ENCODE data around the gene TBC1D22B. TPM values are rescaled to one million over a fixed set of nuclear protein-coding genes. Genes with fewer than 3 reads are reported as not detected.

TBC1D22B gene
- total and polyA plus RNA-seq, 2 experiments from 2014 or later: 9.1 to 19.9 TPM

- H2AFZ ChIP-seq: no peak overlapping the region
- H3K4me3 Mint-ChIP-seq: no peak overlapping the region
- H4K20me1 ChIP-seq (replicated peaks; ENCODE audit: insufficient read depth): peaks cover 17% of the 10 kb centered on the region
- no peaks in the 10 kb centered on the region for H3K79me2 ChIP-seq (replicated peaks; ENCODE audit: insufficient read depth)
- no peak overlapping the region for H3K27ac Mint-ChIP-seq
- H3K36me3 Mint-ChIP-seq (ENCODE audit: low read depth): peaks cover 35% of the 10 kb centered on the region
- H3K27ac ChIP-seq (ENCODE audit: low read depth): no peak overlapping the region
- DNase-seq (ENCODE audit: low spot score): no peak
- H3F3A ChIP-seq (replicated peaks; ENCODE audit: low read depth): no peaks in the 10 kb centered on the region
- no peaks in the 10 kb centered on the region for H3K4me1 ChIP-seq (ENCODE audit: insufficient read depth)
- H3K27me3 Mint-ChIP-seq (ENCODE audit: insufficient read depth, low read depth, poor library complexity): peaks cover 4% of the 10 kb centered on the region
- TF ChIP-seq, protein P1, sequence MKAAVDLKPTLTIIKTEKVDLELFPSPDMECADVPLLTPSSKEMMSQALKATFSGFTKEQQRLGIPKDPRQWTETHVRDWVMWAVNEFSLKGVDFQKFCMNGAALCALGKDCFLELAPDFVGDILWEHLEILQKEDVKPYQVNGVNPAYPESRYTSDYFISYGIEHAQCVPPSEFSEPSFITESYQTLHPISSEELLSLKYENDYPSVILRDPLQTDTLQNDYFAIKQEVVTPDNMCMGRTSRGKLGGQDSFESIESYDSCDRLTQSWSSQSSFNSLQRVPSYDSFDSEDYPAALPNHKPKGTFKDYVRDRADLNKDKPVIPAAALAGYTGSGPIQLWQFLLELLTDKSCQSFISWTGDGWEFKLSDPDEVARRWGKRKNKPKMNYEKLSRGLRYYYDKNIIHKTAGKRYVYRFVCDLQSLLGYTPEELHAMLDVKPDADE (IDR thresholded peaks at IDR 0.05): no peak
- TF ChIP-seq EZH2 (IDR thresholded peaks at IDR 0.05; ENCODE audit: low read depth, unreplicated experiment) (no peak), ZNF114 (CRISPR knock-in tag; IDR thresholded peaks at IDR 0.05) (no peak), ZNF331 (CRISPR knock-in tag; IDR thresholded peaks at IDR 0.05; ENCODE audit: low read depth) (no peak), REST (IDR thresholded peaks at IDR 0.05; ENCODE audit: unreplicated experiment) (no peak), EZH2phosphoT487 (IDR thresholded peaks at IDR 0.05; ENCODE audit: unreplicated experiment) (no peak), CREB1 (CRISPR knock-in tag; IDR thresholded peaks at IDR 0.05; ENCODE audit: low read depth) (no peak), CTCF (conservative IDR thresholded peaks at IDR 0.05; ENCODE audit: low read depth in 2 of 2) (no peak), NANOG (IDR thresholded peaks at IDR 0.05; ENCODE audit: borderline replicate concordance) (no peak), POLR2AphosphoS5 (IDR thresholded peaks at IDR 0.05; ENCODE audit: low read depth) (no peak), JUNB (IDR thresholded peaks at IDR 0.05; ENCODE audit: unreplicated experiment) (no peak), STAT1 (IDR thresholded peaks at IDR 0.05; ENCODE audit: unreplicated experiment) (no peak)
- TF ChIP-seq, protein P2, sequence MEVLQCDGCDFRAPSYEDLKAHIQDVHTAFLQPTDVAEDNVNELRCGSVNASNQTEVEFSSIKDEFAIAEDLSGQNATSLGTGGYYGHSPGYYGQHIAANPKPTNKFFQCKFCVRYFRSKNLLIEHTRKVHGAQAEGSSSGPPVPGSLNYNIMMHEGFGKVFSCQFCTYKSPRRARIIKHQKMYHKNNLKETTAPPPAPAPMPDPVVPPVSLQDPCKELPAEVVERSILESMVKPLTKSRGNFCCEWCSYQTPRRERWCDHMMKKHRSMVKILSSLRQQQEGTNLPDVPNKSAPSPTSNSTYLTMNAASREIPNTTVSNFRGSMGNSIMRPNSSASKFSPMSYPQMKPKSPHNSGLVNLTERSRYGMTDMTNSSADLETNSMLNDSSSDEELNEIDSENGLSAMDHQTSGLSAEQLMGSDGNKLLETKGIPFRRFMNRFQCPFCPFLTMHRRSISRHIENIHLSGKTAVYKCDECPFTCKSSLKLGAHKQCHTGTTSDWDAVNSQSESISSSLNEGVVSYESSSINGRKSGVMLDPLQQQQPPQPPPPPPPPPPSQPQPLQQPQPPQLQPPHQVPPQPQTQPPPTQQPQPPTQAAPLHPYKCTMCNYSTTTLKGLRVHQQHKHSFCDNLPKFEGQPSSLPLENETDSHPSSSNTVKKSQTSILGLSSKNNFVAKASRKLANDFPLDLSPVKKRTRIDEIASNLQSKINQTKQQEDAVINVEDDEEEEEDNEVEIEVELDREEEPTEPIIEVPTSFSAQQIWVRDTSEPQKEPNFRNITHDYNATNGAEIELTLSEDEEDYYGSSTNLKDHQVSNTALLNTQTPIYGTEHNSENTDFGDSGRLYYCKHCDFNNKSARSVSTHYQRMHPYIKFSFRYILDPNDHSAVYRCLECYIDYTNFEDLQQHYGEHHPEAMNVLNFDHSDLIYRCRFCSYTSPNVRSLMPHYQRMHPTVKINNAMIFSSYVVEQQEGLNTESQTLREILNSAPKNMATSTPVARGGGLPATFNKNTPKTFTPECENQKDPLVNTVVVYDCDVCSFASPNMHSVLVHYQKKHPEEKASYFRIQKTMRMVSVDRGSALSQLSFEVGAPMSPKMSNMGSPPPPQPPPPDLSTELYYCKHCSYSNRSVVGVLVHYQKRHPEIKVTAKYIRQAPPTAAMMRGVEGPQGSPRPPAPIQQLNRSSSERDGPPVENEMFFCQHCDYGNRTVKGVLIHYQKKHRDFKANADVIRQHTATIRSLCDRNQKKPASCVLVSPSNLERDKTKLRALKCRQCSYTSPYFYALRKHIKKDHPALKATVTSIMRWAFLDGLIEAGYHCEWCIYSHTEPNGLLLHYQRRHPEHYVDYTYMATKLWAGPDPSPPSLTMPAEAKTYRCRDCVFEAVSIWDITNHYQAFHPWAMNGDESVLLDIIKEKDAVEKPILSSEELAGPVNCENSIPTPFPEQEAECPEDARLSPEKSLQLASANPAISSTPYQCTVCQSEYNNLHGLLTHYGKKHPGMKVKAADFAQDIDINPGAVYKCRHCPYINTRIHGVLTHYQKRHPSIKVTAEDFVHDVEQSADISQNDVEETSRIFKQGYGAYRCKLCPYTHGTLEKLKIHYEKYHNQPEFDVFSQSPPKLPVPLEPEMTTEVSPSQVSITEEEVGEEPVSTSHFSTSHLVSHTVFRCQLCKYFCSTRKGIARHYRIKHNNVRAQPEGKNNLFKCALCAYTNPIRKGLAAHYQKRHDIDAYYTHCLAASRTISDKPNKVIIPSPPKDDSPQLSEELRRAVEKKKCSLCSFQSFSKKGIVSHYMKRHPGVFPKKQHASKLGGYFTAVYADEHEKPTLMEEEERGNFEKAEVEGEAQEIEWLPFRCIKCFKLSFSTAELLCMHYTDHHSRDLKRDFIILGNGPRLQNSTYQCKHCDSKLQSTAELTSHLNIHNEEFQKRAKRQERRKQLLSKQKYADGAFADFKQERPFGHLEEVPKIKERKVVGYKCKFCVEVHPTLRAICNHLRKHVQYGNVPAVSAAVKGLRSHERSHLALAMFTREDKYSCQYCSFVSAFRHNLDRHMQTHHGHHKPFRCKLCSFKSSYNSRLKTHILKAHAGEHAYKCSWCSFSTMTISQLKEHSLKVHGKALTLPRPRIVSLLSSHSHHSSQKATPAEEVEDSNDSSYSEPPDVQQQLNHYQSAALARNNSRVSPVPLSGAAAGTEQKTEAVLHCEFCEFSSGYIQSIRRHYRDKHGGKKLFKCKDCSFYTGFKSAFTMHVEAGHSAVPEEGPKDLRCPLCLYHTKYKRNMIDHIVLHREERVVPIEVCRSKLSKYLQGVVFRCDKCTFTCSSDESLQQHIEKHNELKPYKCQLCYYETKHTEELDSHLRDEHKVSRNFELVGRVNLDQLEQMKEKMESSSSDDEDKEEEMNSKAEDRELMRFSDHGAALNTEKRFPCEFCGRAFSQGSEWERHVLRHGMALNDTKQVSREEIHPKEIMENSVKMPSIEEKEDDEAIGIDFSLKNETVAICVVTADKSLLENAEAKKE (CRISPR knock-in tag; IDR thresholded peaks at IDR 0.05): no peak
- H3K4me1 Mint-ChIP-seq: no peaks in the 10 kb centered on the region
- H3K36me3 ChIP-seq (ENCODE audit: insufficient read depth): peaks cover 30% of the 10 kb centered on the region
- H3K9me2 ChIP-seq (ENCODE audit: insufficient read depth): no peaks in the 10 kb centered on the region
- H3K27me3 ChIP-seq (ENCODE audit: insufficient read depth): no peaks in the 10 kb centered on the region
- H3K4me3 ChIP-seq: no peak overlapping the region
- no peak overlapping the region for H3K4me2 ChIP-seq
- H3K9me3 Mint-ChIP-seq: no peaks in the 10 kb centered on the region
- ATAC-seq: no peak
Observed at GRCh38 chr6:37373822-37374471, 116.4 kb downstream of the TBC1D22B start.
